GM19397 (cell line): ENCODE results near the gene ORMDL2.
"Not testable (repeated sequence)": the region's sequence is repeated elsewhere in the genome, so short reads cannot be mapped to it uniquely, and the experiment has no call there.

Source experiments
- ATAC-seq: cut with Tn5 transposase; IDR thresholded peaks from one replicate; pipeline ENCODE4 v1.9.1; 2021; ENCODE audit warnings: mild to moderate bottlenecking, moderate library complexity; ENCODE audit not compliant: unreplicated experiment

Gene ORMDL2

GRCh38 chr12:55850401-55850800 lies 32.6 kb downstream of the ORMDL2 start:
- ATAC-seq = no peak

DNA sequence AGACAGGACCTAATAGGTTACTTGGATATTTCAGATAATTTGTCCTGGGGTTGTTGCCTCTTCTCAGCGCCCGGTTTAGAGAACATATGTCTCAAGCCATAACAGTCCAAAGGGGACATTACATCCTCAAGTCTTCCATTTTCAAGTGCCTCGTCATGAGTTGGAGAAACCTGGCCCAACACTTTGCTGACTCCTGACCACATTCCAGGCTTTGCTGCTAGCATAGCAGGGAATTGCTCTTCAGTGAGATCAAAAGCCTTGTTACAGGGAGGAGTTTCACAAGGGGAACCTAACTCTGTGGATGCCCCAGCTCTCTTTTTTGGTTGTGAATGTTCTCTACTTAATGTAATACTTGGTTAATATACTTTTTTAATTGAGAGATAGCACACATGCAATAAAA lies 33.1 kb downstream of the ORMDL2 start:
- ATAC-seq = no peak

- ATAC-seq = no peak
Observed at GRCh38 chr12:55852740-55853139, 34.9 kb downstream of the ORMDL2 start.

DNA sequence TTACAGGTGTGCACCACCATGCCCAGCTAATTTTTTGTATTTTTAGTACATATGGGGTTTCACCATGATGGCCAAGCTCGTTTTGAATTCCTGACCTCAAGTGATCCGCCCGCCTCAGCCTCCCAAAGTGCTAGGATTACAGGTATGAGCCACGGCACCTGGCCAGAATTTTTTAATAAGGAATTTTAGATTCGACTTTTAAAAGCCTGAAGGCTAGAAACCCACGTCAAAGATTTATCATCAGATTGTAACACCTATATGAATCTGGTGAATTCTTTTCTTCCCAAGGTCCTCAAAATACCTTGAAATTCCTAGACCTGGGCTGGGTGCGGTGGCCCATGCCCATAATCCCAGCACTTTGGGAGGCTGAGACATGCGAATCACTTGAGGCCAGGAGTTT lies 43.6 kb downstream of the ORMDL2 start:
- ATAC-seq = no peak

DNA sequence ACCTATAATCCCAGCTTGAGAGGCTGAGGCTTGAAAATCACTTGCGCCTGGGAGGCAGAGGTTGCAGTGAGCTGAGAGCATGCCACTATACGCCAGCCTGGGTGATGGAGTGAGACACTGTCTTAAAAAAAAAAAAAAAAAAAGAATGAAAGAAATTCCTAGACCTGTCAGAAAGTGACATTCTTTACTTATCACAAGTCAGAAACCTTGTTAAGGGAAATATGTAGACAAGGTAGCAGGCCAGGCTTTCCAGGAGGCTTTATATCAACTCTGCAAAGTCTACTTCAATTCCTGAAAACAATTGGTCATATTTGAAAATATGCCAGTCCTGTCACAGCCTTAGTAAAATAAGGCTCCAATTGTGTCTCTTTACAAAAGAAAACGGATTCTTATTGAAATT lies 44.0 kb downstream of the ORMDL2 start:
- no peak for ATAC-seq

DNA sequence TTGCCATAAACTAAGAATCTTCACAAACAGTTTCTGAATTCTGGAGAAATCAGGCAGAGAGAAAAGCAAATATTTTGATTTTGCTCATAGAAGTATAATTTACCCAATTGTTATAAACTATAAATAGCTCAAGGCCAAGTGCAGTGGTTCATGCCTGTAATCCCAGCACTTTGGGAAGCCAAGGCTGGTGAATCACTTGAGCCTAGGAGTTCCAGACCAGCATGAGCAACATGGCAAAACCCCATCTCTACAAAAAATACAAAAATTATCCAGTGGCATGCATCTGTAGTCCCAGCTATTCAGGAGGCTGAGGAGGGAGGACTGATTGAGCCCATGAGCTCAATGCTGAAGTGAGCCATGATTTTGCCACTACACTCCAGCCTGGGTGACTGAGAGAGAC lies 44.4 kb downstream of the ORMDL2 start:
- ATAC-seq = no peak

DNA sequence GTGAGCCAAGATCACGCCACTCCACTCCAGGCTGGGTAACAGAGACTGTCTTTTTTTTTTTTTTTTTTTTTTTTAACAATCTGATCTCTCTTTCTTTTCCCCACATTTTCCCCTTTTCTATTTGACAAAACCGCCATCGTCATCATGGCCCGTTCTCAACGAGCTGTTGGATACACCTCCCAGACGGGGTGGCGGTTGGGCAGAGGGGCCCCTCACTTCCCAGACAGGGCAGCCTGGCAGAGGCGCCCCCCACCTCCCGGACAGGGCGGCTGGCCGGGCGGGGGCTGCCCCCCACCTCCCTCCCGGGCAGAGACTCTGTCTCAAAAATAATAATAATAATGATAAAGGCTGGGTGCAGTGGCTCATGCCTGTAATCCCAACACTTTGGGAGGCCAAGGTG lies 45.1 kb downstream of the ORMDL2 start:
- not testable (repeated sequence) for ATAC-seq

DNA sequence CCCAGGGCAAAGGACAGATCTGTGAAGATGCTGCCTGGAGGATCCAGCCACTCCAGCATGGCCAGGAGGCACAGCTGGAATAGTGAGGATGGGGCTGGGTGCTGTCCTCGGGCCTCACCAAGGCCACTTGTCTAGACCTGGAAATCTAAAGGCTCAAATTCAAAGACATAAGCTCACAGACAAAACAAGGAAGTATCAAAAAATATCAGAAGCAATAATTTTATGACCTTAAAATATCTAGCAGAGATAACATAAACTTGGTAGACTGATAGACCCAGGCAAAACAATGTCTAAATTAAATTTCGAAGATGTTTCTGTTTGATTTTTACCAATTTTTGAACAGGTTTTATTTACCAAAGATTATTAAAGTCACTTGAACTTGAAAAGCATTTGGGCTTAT lies 47.5 kb downstream of the ORMDL2 start:
- ATAC-seq = no peak

DNA sequence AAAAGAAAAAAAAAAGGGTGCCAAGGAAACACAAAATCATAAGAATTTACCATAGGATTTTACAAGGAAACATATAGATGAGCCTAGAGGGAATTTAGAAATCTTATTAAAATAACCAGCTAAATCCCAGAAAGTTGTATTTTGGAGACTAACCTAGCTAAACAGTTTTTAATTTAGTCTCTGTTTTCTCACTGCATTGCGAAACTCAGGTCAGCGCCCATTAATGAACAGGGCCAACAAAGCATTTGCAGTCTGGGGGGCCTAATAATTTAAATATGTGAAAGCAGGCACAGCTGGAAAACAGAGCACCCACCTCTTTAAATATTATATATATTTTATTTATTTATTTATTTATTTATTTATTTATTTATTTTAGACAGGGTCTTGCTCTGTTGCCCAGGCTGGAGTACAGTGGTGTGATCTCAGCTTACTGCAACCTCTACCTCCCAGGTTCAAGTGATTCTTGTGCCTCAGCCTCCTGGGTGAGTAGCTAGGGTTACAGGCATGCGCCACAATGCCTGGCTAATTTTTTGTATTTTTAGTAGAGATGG lies 48.7 kb downstream of the ORMDL2 start:
- not testable (repeated sequence) for ATAC-seq
